Breast epithelium (tissue), 3 donors: ENCODE results near the gene GLIS1.

Experiments used
- CTCF ChIP-seq, 3 donors: fragments of 450-650 bp; IDR thresholded peaks; one replicate each; pipeline ENCODE4 v1.5.1; 2016 to 2017; ENCODE audit warnings: antibody characterized with exemption in 3 of 3, mild to moderate bottlenecking in 3 of 3, moderate library complexity in 3 of 3
- POLR2A ChIP-seq: fragments of 450-650 bp; IDR thresholded peaks from one replicate; pipeline ENCODE4 v1.6.1; 2016; ENCODE audit warnings: antibody characterized with exemption, mild to moderate bottlenecking, moderate library complexity
- POLR2AphosphoS5 ChIP-seq, 3 donors: sonication (generic); formaldehyde crosslinking; IDR thresholded peaks; one replicate each; pipeline ENCODE4 v1.6.1; 2017; ENCODE audit warnings: antibody characterized with exemption in 3 of 3

DNA sequence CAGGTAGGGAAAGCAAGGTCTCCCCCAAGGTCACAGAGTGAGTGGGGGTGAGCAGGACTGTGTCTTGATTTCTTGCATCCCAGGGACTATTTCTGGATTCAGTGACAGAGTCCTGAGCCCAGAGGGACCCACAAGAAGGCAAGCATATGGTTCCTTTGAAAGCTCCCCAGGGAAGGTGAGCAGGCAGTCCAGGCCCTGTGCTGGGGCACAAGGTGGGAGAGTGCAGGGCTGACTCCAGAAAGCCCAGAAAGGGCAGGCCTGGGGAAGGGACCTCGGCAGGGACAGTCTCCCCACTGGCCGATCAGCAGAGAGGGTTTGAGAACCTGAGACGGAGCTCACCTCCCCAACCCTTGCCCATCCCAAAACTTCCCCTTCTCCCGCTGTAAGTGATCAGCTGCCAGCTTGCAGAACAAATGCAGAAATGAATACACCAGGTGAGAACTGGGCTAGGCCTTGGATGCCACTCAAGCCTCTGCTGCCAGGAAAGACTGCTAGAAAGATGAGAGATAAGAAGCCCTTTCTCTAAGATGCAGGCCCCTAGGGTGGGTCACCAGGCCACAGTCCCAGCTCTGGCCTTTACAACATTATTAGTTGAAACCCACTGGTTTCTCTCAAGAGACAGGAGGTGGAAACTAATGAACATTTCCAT, 121.0 kb downstream of the GLIS1 start:
- TF ChIP-seq POLR2AphosphoS5 (IDR thresholded peaks at IDR 0.05) = no peak
- no peak for TF ChIP-seq CTCF (IDR thresholded peaks at IDR 0.05)
- TF ChIP-seq POLR2A = no peak
